Ureter (tissue), 1 donor: Measurements from ENCODE around the gene SERPINB6. TPM values are rescaled to one million over a fixed set of nuclear protein-coding genes. Genes with fewer than 3 reads are reported as not detected.
"Not testable (repeated sequence)": the region's sequence is repeated elsewhere in the genome, so short reads cannot be mapped to it uniquely, and the experiment has no call there.

Experiments used
- DNase-seq: peaks from one replicate; pipeline ENCODE4 v3.0.0-alpha.2; 2020; ENCODE audit warnings: low spot score
- total RNA-seq: library from RNA; stranded (reverse); gene quantifications from one replicate; pipeline ENCODE4 v1.2.4, GENCODE V29; 2023
- donor health status: DM: yes; HTN: yes; CAD: no.

Gene SERPINB6
- total RNA-seq, 1 donor from 2014 or later = 121 TPM

DNA sequence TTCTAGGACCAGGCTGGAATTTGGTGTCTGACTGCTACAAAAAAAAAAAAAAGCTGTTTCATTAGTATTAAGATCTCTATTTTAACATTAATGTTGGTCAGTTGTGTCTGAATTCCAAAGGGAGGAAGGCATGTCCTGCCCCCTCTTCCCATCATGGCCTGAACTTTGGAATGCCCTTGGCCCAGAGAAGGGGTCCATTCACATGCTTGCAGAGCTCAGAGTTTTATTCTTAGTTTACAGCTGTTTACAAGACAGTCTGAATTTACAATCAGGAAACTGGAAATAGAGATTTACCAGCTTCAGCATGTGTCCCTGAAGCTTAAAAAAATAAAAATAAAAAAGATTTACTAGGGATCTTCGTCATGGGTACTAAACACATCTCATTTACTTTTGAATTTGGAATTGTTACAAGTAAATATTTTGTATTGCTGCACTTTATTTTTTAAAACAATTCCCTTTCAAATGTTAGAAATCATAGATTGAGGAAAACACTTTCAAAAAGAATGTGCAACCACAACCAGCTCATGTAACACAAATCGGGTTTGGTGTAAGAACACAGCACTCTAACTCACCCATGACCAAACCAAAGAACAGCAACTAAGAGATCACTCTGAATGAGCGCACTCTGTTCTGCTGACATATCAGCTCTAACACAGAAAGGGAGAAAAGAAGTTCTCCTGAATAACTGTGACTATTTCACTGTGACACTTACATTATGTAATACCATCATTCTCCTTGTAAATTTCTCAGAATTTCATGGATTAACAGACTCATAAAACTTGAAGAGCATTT, 6.6 kb upstream of the SERPINB6 start:
- peak; percentile 14 for DNase-seq

GRCh38 chr6:2977290-2977689, 5.9 kb upstream of the SERPINB6 start:
- no peak for DNase-seq

GRCh38 chr6:2976571-2977085, 5.3 kb upstream of the SERPINB6 start:
- DNase-seq = peak; percentile 10

DNA sequence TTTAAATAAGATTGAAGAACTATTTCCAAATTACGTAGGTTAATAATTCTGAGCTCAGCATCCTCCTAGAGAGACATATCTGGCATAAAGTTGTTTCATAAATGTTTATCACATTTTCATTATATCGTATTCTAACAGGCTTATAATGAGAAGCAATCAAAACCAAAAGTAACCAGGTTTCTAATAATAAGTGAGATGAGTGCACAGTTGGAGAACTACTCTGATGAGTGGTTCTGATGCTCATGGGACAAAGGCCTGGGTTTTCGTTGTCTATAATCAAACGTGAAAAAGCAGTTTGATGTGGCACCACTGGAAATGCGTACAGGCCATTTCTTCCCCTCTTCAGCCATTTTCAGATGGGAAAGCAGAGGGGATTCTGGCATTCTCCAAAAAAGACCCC, 4.7 kb upstream of the SERPINB6 start:
- no peak for DNase-seq

DNA sequence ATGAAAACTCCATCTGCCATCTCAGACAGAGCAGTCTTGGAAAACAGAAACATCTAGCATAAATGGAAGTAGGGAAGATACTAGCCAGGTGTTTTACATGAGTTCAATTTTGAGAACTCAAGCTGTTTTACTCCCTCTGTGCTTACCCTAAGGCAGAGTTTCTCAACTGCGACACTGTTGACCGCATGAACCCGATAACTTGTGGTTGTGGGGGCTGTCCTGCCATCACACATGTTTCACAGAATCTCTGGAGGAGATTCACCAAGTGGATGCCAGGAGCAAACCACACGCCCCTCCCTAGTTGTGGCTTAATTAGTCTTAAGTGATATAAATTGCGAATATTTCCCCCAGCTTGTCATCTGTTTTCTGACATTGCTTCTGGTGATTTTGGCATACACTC, 2.3 kb upstream of the SERPINB6 start:
- peak; percentile 25 for DNase-seq

DNA sequence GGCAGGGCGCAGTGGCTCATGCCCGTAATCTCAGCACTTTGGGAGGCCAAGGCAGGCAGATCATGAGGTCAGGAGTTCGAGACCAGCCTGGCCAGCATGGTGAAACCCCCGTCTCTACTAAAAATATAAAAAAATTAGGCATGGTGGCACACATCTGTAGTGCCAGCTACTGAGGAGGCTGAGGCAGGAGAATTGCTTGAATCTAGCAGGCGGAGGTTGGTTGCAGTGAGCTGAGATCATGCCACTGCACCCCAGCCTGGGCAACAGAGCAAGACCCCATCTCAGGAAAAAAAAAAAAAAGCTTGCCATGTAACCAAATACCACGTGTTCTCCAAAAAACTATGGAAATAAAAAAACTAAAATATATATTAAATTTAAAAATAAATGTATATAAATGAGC, 1.8 kb upstream of the SERPINB6 start:
- peak; percentile 17 for DNase-seq

GRCh38 chr6:2972685-2973084, 1.3 kb upstream of the SERPINB6 start:
- DNase-seq = not testable (repeated sequence)

- not testable (repeated sequence) for DNase-seq
Observed at GRCh38 chr6:2972219-2972487, 786 bp upstream of the SERPINB6 start.

GRCh38 chr6:2970753-2971419, 481 bp downstream of the SERPINB6 start:
- DNase-seq = peak; percentile 81

GRCh38 chr6:2970034-2970685, 1.2 kb downstream of the SERPINB6 start:
- DNase-seq = peak; percentile 43

DNA sequence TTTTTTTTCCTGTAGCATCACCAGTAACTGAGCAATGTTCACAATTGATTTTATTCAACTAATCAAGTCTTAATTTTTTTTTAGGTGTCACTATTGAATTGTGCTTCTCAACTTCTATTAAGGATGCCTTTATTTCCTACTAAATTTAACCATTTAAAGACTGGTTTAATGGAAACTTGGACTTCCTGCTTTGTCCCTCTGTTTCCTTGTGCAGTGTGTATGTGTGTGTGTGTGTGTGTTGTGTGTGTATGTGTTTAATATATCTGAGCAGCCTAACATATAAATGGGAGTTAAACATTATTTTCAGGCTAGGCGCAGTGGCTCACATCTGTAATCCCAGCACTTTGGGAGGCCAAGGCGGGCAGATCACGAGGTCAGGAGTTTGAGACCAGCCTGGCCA, 1.8 kb downstream of the SERPINB6 start:
- DNase-seq = no peak

DNA sequence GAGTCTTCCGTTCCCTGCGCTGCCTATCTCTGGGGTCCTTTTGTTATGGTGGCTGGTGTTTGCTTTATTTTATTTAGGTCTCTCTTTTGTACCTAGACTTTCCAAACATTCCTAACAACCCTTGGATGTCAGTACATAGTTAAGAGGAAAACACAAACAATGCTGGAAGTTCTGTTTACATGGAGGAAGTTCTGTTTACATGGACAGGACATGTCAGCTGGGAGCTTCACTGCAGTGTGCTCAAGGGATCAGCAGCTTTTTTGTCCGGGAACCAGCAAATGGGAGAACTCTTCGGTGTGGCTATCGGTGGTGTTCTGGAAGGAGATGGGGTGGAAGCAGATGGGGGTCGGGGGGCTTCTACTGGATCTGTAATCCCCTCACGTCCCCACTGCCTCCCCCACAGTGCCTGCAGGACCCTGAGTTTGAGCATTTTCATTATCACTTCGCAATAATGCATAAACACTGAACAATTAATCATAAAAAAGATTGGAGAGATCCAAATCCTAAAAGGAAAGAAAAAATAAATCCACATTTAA, 2.7 kb downstream of the SERPINB6 start:
- no peak for DNase-seq

GRCh38 chr6:2967936-2968335, 3.4 kb downstream of the SERPINB6 start:
- DNase-seq = no peak

- no peak for DNase-seq
Observed at GRCh38 chr6:2966347-2966746, 5.0 kb downstream of the SERPINB6 start.

DNA sequence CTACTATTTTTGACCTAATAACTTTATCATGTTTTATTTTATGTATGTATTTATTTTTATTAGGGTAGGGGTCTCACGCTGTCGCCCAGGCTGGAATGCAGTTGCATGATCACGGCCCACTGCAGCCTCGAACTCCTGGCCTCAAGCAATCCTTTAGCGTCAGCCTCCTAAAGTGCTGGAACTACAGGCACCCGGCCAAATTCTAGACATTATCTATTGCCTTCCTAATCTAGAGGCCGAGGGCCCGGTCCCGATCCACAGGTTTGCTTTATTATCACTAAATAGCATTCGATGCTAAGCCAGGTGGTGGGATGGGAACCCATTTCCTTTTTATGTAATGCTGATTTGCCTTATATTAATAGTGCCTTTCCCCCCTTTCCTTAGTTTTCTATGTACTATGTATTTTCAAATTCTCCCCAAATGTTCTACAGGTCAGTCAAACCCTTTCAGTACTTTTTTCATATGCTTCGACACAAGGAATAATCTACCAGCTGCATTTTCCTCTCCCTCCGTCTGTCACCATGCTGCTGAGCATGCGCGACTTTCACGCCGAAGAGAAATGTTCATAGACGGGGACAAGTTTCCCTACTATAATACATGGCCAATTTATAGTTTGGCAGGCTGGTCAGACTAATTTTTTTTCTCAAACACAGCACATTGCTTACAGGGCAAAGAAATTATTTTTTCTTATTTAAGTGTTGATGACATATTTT, 6.4 kb downstream of the SERPINB6 start:
- no peak for DNase-seq

DNA sequence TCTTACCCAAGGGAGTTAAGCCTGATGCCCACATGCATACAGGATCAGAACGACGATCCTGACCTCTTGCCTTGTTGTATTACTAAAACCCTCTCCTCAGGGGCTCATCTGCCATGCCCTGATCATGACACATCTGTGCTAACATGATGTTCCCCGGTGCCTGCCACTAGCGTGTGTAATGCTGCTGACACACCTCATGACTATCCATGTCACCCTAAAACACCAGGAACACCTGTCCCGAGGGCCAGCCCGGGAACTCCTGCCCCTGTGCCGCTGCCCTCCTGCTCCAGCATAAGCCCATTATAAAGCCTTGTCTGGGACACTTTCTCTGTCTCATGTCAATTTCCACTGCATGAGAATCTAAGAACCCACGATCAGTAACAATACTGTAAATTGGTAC, 7.6 kb downstream of the SERPINB6 start:
- no peak for DNase-seq

DNA sequence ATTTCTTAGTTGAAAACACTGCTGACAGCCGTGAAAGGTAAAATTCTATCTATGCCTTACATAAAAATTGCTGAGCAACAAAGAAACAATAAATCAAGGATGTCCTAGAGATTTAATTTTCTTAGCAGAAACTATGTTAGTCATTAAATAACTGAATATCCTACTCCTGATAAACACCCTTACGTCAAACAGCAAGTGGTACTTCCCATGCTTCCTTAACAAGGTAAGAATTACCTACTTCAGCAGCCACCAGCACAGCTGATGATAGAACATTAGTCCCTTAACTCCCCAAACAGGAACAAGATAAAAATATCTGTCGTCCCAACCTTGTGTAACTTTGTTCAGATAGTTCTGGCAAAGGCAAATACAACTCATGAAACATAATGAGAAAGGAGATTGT, 8.7 kb downstream of the SERPINB6 start:
- no peak for DNase-seq

GRCh38 chr6:2962004-2962403, 9.4 kb downstream of the SERPINB6 start:
- peak; percentile 67 for DNase-seq

DNA sequence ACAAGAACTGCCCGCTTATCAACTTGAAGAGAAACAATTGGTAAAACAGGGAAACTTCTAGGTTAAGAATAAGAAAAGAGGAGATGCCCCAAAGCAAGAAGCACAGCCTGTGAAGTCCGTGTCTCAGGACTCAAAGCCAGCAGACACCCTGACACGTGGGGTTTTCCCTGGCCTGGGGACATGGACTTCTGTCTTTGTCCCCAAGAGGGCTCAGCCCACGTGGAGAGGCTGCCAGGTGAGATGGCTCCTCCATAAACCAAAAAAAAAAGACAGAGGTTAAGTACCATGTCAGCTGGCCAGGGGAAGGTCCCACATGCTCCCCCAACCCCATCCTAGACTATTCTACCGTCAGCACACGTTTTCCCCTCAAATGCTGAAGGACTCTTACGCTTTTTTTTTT, 9.9 kb downstream of the SERPINB6 start:
- DNase-seq = no peak

- no peak for DNase-seq
Observed at GRCh38 chr6:2960935-2961334, 10.4 kb downstream of the SERPINB6 start.

DNA sequence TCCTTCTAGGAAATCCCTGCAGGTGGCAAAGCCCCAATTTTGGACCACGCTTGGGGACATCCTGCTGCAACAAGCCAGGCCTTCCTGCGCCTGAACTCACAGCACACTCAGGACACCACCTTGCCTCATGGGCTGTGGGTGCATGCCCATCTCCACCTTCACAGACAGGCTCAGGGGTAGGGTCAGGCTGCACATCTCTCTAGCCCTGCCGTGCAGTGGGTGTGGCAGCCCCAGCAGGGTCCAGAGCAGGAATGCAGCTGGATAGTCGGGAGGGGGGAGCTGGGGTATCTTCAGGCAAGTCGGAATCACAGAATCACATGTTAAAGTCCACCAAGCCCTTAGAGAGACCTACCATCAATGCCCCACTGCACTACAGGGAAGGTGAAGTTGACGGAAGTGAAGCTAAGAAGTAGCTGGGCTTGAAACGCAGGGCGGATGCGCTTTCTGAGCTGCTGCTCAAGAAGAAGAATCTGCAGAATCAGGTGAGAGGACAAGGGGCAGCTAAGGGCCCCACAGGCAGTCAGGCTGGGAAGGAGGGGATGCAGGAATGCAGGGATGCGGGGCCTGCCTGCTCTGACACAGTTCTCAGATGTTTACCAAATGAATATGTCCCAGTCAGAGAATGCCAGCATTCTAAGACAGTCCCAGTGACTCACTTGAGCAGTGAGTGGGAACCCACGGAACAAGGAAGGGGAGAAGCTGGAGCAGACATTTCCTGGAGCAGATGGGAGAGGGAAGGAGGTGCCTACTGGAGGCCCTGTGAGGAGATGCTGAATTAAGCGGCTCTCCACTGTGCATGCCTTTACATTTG, 11.3 kb downstream of the SERPINB6 start:
- DNase-seq = no peak
